Spinal cord (tissue), 10 donors: ENCODE data around the gene PYCARD. TPM values are rescaled to one million over a fixed set of nuclear protein-coding genes. Genes with fewer than 3 reads are reported as not detected.
"Not testable (repeated sequence)": the region's sequence is repeated elsewhere in the genome, so short reads cannot be mapped to it uniquely, and the experiment has no call there.

ENCODE experiments used
- DNase-seq, 6 donors: peaks; one replicate each; pipeline versions ENCODE4 v3.0.0 to v3.0.0-alpha.2; 2013 to 2015; ENCODE audit warnings: low spot score in 6 of 6, low read depth in 4 of 6
- H3K27ac ChIP-seq: one replicate; pipeline ENCODE4 v1.5.1; 2013; ENCODE audit warnings: low read depth, low read length, control low read depth
- H3K27me3 ChIP-seq: one replicate; pipeline ENCODE4 v1.6.1; 2013; ENCODE audit warnings: low read length; ENCODE audit not compliant: control insufficient read depth, insufficient read depth
- H3K36me3 ChIP-seq: one replicate; pipeline ENCODE4 v1.6.1; 2013; ENCODE audit warnings: low read length; ENCODE audit not compliant: control insufficient read depth, insufficient read depth
- H3K4me1 ChIP-seq: one replicate; pipeline ENCODE4 v1.6.1; 2013; ENCODE audit warnings: low read length; ENCODE audit not compliant: control insufficient read depth, insufficient read depth
- H3K4me3 ChIP-seq: one replicate; pipeline ENCODE4 v1.5.1; 2013; ENCODE audit warnings: low read depth, low read length, control low read depth
- H3K9me3 ChIP-seq: one replicate; pipeline ENCODE4 v1.6.1; 2013; ENCODE audit warnings: low read length; ENCODE audit not compliant: control insufficient read depth, insufficient read depth
- WGBS: methylation state at CpG from one replicate; pipeline ENCODE4 v1.1.5; 2013; ENCODE audit warnings: missing lambda C conversion rate; ENCODE audit not compliant: insufficient coverage; 5-methylcytosine and 5-hydroxymethylcytosine counted together
- polyA plus RNA-seq, 2 donors: library from polyadenylated mRNA; unstranded; fragments of 120-200 nt; gene quantifications; one replicate each; pipeline ENCODE4 v1.2.1, GENCODE V29; 2013; ENCODE audit not compliant: insufficient read length in 2 of 2
- total RNA-seq, 2 donors: library from RNA; depleted of rRNA in 1 of 2; stranded (reverse); fragments of 120-200 nt in 1 of 2; fragments of >200 nt in 1 of 2; gene quantifications; one replicate each; pipeline versions ENCODE4 v1.2.3 to v1.2.4, GENCODE V29; 2013 to 2014
- donor health status: healthy.

The PYCARD gene
- total and polyA plus RNA-seq, 4 donors: 6.8 to 14.3 (median 9.1) TPM

- peaks cover 20% of the 10 kb centered on the region for H3K27me3 ChIP-seq
- no peak for DNase-seq
- H3K27ac ChIP-seq: no peak overlapping the region
- no peak overlapping the region for H3K4me3 ChIP-seq
- H3K9me3 ChIP-seq: no peaks in the 10 kb centered on the region
- WGBS: 86% methylated on average over 5 of the region's 8 CpGs
- peaks cover 17% of the 10 kb centered on the region for H3K4me1 ChIP-seq
- peaks cover 33% of the 10 kb centered on the region for H3K36me3 ChIP-seq
Measured at GRCh38 chr16:31200821-31201568, 1.6 kb downstream of the PYCARD start.

- H3K9me3 ChIP-seq, H3K27ac ChIP-seq, DNase-seq, H3K4me3 ChIP-seq: not testable (repeated sequence)
- Histone ChIP-seq H3K4me1 (peaks cover 17% of the 10 kb centered on the region), H3K27me3 (peaks cover 19% of the 10 kb centered on the region), H3K36me3 (peaks cover 41% of the 10 kb centered on the region)
- 93% methylated on average over 8 of the region's 8 CpGs for WGBS
Measured at GRCh38 chr16:31200111-31200510, 2.4 kb downstream of the PYCARD start.

DNA sequence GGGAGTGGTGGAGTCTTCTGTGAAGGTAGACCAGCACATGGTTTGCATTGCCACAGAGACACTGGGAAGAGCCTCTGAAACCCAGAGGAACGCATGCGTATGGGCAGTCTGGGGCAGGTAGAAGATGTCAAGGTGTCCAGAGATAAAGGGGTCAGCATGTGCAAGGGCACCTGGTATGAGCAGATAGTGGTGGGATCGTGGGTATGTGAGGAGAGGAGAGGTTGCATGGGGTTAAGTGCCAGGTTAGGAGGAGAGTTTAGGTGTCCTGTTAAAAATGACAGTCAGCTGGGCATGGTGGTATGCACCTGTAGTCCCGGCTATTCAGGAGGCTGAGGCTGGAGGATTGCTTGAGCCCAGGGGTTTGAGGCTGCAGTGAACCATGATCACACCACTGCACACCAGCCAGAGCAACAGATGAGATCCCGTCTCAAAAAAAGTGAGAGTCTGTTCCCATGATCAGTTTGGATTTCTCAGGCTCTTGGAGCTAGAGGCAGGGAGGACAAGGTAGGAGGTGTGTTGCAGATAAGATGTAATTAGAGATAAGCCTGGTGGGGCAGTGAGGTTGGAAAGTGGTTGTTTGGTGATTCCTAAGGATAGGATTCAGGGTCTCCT lies 3.0 kb downstream of the PYCARD start:
- Histone ChIP-seq H3K27me3 (peaks cover 15% of the 10 kb centered on the region), H3K4me1 (peaks cover 17% of the 10 kb centered on the region), H3K9me3 (no peaks in the 10 kb centered on the region), H3K27ac (no peak overlapping the region), H3K4me3 (no peak overlapping the region), H3K36me3 (peaks cover 41% of the 10 kb centered on the region)
- WGBS: 100% methylated on average over 4 of the region's 5 CpGs
- DNase-seq: no peak

GRCh38 chr16:31198207-31198882 lies 4.2 kb downstream of the PYCARD start:
- DNase-seq: no peak
- H3K36me3 ChIP-seq: peaks cover 52% of the 10 kb centered on the region
- peaks cover 15% of the 10 kb centered on the region for H3K27me3 ChIP-seq
- no peaks in the 10 kb centered on the region for H3K9me3 ChIP-seq
- no peak overlapping the region for H3K27ac ChIP-seq
- peaks cover 17% of the 10 kb centered on the region for H3K4me1 ChIP-seq
- H3K4me3 ChIP-seq: no peak overlapping the region
- WGBS: 84% methylated on average over 7 of the region's 7 CpGs

DNA sequence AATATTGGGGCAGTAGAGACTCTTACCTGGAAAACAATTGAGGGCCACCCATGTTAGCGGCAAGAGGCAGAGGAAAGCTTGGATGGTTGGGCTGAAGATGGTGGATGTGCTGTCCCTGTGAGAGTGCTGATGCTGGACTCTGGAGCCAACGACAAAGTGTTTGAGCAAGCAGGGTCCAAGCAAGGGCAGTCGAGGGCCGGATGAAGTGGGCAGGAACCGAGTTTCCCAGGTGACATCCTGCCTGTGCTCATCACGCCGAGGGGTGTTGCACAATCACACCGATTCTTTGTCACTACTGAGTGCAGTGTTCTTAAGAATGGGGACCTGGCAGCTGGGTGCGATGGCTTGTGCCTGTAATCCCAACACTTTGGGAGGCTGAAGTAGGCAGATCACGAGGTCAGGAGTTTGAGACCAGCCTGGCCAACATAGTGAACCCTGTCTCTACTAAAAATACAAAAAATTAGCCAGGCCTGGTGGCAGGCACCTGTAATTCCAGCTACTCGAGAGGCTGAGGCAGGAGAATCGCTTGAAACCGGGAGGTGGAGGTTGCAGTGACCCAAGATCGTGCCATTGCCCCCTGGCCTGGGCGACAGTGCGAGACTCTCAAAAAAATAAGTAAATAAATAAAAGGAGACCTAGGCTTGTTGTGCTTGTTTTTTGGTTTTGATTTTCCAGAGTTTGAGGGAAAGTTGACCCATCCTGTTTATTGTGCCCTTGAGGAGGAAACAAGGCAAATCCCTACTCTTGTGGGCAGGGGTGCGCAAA lies 6.1 kb downstream of the PYCARD start:
- Histone ChIP-seq H3K4me1 (peaks cover 2% of the 10 kb centered on the region), H3K27me3 (peaks cover 2% of the 10 kb centered on the region), H3K4me3 (no peak overlapping the region), H3K27ac (no peak overlapping the region), H3K9me3 (no peaks in the 10 kb centered on the region), H3K36me3 (peaks cover 64% of the 10 kb centered on the region)
- WGBS: 94% methylated on average over 15 of the region's 17 CpGs
- DNase-seq: no peak

- H3K27me3 ChIP-seq, H3K27ac ChIP-seq, H3K4me1 ChIP-seq, DNase-seq, H3K4me3 ChIP-seq, H3K9me3 ChIP-seq: not testable (repeated sequence)
- peaks cover 67% of the 10 kb centered on the region for H3K36me3 ChIP-seq
- WGBS: 95% methylated on average over 11 of the region's 11 CpGs
Measured at GRCh38 chr16:31195861-31196260, 6.7 kb downstream of the PYCARD start.

DNA sequence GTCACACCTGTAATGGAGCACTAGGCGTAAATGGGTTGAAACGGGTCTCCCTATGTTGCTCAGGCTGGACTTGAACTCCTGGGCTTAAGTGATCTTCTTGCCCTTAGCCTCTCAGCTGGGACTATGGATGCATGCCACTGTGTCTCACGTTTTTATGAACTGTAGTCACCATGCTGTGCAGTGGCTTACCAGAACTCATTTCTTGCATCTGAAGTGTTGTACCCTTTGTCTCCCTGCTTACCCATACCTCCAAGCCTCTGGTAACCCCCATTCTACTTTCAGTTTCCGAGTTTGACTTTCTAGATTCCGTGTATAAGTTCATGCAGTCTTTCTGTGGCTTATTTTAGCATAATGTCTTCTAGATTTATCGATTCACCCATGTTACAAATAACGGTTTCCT lies 7.7 kb downstream of the PYCARD start:
- peaks cover 72% of the 10 kb centered on the region for H3K36me3 ChIP-seq
- H3K9me3 ChIP-seq: no peaks in the 10 kb centered on the region
- no peak overlapping the region for H3K4me3 ChIP-seq
- WGBS: 87% methylated on average over 4 of the region's 7 CpGs
- H3K27ac ChIP-seq: no peak overlapping the region
- no peak for DNase-seq
- H3K27me3 ChIP-seq: no peaks in the 10 kb centered on the region
- H3K4me1 ChIP-seq: no peaks in the 10 kb centered on the region

- Histone ChIP-seq H3K4me1 (no peaks in the 10 kb centered on the region), H3K4me3 (no peak overlapping the region), H3K27me3 (no peaks in the 10 kb centered on the region), H3K36me3 (peaks cover 74% of the 10 kb centered on the region), H3K27ac (no peak overlapping the region), H3K9me3 (no peaks in the 10 kb centered on the region)
- no peak for DNase-seq
- no CpG with 5 or more reads among the region's 2 CpGs for WGBS
Measured at GRCh38 chr16:31193874-31194273, 8.7 kb downstream of the PYCARD start.

- H3K4me1 ChIP-seq: no peaks in the 10 kb centered on the region
- H3K27me3 ChIP-seq: no peaks in the 10 kb centered on the region
- H3K9me3 ChIP-seq: no peaks in the 10 kb centered on the region
- H3K4me3 ChIP-seq: no peak overlapping the region
- H3K36me3 ChIP-seq: peaks cover 77% of the 10 kb centered on the region
- DNase-seq: no peak
- H3K27ac ChIP-seq: no peak overlapping the region
- 92% methylated on average over 11 of the region's 16 CpGs for WGBS
Measured at GRCh38 chr16:31192856-31193642, 9.5 kb downstream of the PYCARD start.
